ENCODE results near the gene OAT.
"Not testable (repeated sequence)": the region's sequence is repeated elsewhere in the genome, so short reads cannot be mapped to it uniquely, and the experiment has no call there.

OAT gene

DNA sequence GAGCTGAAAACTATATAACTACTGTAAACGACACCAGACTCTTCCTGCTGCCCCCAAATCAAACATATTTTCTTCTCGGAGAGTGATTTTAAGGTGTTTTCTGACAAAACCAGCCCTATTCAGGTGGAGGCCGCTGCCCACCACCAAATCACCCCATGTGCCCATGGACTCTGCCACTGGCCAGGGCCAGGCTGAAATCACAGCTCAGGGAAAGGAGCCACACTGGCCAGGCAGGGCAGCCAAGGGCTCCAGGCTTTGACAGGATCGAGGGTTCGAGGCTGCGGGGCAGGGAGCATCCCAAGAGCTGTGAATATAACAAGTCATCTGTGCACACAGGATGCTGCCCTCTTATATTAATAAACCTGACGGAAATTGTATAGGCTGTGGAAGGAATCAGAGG, 48.3 kb downstream of the OAT start:
- Histone ChIP-seq H3K4me3 (ENCODE audit: low read length) (no peak overlapping the region), H3K27me3 (ENCODE audit: insufficient read depth, low read length, poor library complexity) (no peaks in the 10 kb centered on the region), H3K36me3 (ENCODE audit: control insufficient read depth, insufficient read depth, low read length) (no peaks in the 10 kb centered on the region), H3K23ac (ENCODE audit: low read length) (no peak overlapping the region), H3K4me1 (ENCODE audit: control insufficient read depth, low read depth, low read length) (no peaks in the 10 kb centered on the region), H4K8ac (ENCODE audit: low read depth, low read length) (no peak overlapping the region), H3K56ac (ENCODE audit: low read length) (no peak overlapping the region), H3K4ac (ENCODE audit: low read depth, low read length) (no peak overlapping the region), H2BK5ac (ENCODE audit: low read length) (no peak overlapping the region), H4K5ac (ENCODE audit: low read length) (no peak overlapping the region), H2BK15ac (replicated peaks; ENCODE audit: low read depth) (no peak overlapping the region), H3K27ac (ENCODE audit: low read depth, low read length) (no peak overlapping the region), H3K79me2 (ENCODE audit: control insufficient read depth, insufficient read depth, low read length) (no peaks in the 10 kb centered on the region), H3K9ac (ENCODE audit: low read length) (no peak overlapping the region), H3K79me1 (ENCODE audit: low read length) (no peaks in the 10 kb centered on the region), H3K4me2 (ENCODE audit: low read length) (no peak overlapping the region), H2BK120ac (ENCODE audit: low read depth, low read length) (no peak overlapping the region), H3K18ac (ENCODE audit: low read length) (no peak overlapping the region), H2AK5ac (ENCODE audit: low read length) (no peak overlapping the region)
- WGBS (ENCODE audit: extremely low coverage, insufficient coverage, low lambda C conversion rate), result no CpG with 5 or more reads among the region's 7 CpGs
- DNase-seq, result no peak

DNA sequence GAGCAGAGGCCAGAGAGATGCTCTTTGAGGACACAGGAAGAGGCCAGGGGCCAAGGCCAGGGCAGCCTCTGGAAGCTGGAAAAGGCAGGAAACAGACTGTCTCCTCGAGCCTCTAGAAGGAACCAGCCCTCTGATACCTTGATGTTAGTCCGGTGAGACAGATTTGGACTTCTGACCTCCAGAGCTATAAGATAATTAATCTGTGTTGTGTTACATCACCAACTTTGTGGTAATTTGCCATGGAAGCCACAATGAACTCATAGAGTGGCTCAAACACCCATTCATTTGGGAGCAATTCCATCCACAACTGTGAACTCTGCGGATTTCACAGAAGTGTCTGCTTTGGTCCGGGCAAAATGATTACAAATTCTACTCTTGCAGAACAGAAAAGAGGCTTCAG, 48.7 kb downstream of the OAT start:
- no peak overlapping the region for H4K8ac ChIP-seq (ENCODE audit: low read depth, low read length)
- no peak overlapping the region for H2BK5ac ChIP-seq (ENCODE audit: low read length)
- H2BK120ac ChIP-seq (ENCODE audit: low read depth, low read length), result no peak overlapping the region
- H3K4ac ChIP-seq (ENCODE audit: low read depth, low read length), result no peak overlapping the region
- no peak overlapping the region for H2AK5ac ChIP-seq (ENCODE audit: low read length)
- H3K27me3 ChIP-seq (ENCODE audit: insufficient read depth, low read length, poor library complexity), result no peaks in the 10 kb centered on the region
- H3K9ac ChIP-seq (ENCODE audit: low read length), result no peak overlapping the region
- no peak overlapping the region for H3K56ac ChIP-seq (ENCODE audit: low read length)
- H4K5ac ChIP-seq (ENCODE audit: low read length), result no peak overlapping the region
- H3K4me2 ChIP-seq (ENCODE audit: low read length), result no peak overlapping the region
- H3K79me2 ChIP-seq (ENCODE audit: control insufficient read depth, insufficient read depth, low read length), result no peaks in the 10 kb centered on the region
- H3K23ac ChIP-seq (ENCODE audit: low read length), result no peak overlapping the region
- no peak for DNase-seq
- H3K36me3 ChIP-seq (ENCODE audit: control insufficient read depth, insufficient read depth, low read length), result no peaks in the 10 kb centered on the region
- H3K79me1 ChIP-seq (ENCODE audit: low read length), result no peaks in the 10 kb centered on the region
- no CpG with 5 or more reads among the region's 4 CpGs for WGBS (ENCODE audit: extremely low coverage, insufficient coverage, low lambda C conversion rate)
- no peak overlapping the region for H3K27ac ChIP-seq (ENCODE audit: low read depth, low read length)
- H2BK15ac ChIP-seq (replicated peaks; ENCODE audit: low read depth), result no peak overlapping the region
- H3K18ac ChIP-seq (ENCODE audit: low read length), result no peak overlapping the region
- no peak overlapping the region for H3K4me3 ChIP-seq (ENCODE audit: low read length)
- H3K4me1 ChIP-seq (ENCODE audit: control insufficient read depth, low read depth, low read length), result no peaks in the 10 kb centered on the region

DNA sequence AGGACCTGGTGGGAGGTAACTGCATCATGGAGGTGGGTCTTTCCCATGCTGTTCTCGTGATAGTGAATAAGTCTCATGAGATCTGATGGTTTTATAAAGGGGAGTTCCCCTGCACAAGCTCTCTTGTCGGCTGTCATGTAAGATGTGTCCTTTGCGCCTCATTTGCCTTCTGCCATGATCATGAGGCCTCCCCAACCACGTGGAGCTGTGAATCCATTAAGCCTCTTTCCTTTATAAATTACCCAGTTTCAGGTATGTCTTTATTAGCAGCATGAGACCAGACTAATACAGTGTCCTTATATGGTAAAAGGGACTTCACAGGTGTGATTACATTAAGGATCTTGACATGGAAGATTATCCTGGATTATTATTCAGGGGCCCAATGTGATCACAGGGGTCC, 49.2 kb downstream of the OAT start:
- WGBS (ENCODE audit: extremely low coverage, insufficient coverage, low lambda C conversion rate), result no CpG with 5 or more reads among the region's 4 CpGs
- H4K5ac ChIP-seq (ENCODE audit: low read length), result not testable (repeated sequence)

DNA sequence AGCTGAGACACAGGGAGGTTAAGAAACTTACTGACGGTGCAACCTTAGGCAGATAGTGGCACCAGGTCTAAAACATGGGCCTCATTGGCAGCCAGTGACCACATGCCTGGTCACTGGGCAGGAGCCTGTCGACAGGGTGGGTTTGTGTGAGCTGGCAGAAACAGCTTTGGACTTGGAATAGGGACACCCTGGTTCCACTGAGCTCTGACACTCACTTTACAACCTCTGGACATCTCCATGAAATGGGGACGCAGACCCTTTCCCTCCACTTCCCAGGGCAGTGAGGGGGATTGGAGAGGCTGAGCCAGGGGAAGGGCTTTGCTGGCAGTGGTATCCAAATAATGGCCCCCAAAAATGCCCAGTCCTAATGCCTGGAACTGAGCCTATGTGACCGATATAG, 49.7 kb downstream of the OAT start:
- Histone ChIP-seq H3K4me3 (ENCODE audit: low read length) (no peak overlapping the region), H3K36me3 (ENCODE audit: control insufficient read depth, insufficient read depth, low read length) (no peaks in the 10 kb centered on the region), H3K27me3 (ENCODE audit: insufficient read depth, low read length, poor library complexity) (no peaks in the 10 kb centered on the region), H3K56ac (ENCODE audit: low read length) (no peak overlapping the region), H3K79me1 (ENCODE audit: low read length) (no peaks in the 10 kb centered on the region), H3K4me1 (ENCODE audit: control insufficient read depth, low read depth, low read length) (no peaks in the 10 kb centered on the region), H3K9ac (ENCODE audit: low read length) (no peak overlapping the region), H2BK120ac (ENCODE audit: low read depth, low read length) (no peak overlapping the region), H4K5ac (ENCODE audit: low read length) (no peak overlapping the region), H3K18ac (ENCODE audit: low read length) (no peak overlapping the region), H3K79me2 (ENCODE audit: control insufficient read depth, insufficient read depth, low read length) (no peaks in the 10 kb centered on the region), H3K27ac (ENCODE audit: low read depth, low read length) (no peak overlapping the region), H3K4me2 (ENCODE audit: low read length) (no peak overlapping the region), H3K4ac (ENCODE audit: low read depth, low read length) (no peak overlapping the region), H4K8ac (ENCODE audit: low read depth, low read length) (no peak overlapping the region), H2BK15ac (replicated peaks; ENCODE audit: low read depth) (no peak overlapping the region), H2AK5ac (ENCODE audit: low read length) (no peak overlapping the region), H3K23ac (ENCODE audit: low read length) (no peak overlapping the region), H2BK5ac (ENCODE audit: low read length) (no peak overlapping the region)
- whole genome bisulfite sequencing (ENCODE audit: extremely low coverage, insufficient coverage, low lambda C conversion rate), result no CpG with 5 or more reads among the region's 4 CpGs
- DNase-seq, result no peak

More for the DNA sequence above, 49.2 kb downstream of the OAT start:
- H3K4me3 ChIP-seq (ENCODE audit: low read length); H3K4ac ChIP-seq (ENCODE audit: low read depth, low read length); H3K18ac ChIP-seq (ENCODE audit: low read length); H3K27ac ChIP-seq (ENCODE audit: low read depth, low read length); H3K9ac ChIP-seq (ENCODE audit: low read length); H3K56ac ChIP-seq (ENCODE audit: low read length); H3K36me3 ChIP-seq (ENCODE audit: control insufficient read depth, insufficient read depth, low read length); H2BK120ac ChIP-seq (ENCODE audit: low read depth, low read length); H3K4me2 ChIP-seq (ENCODE audit: low read length); H3K23ac ChIP-seq (ENCODE audit: low read length); H3K79me2 ChIP-seq (ENCODE audit: control insufficient read depth, insufficient read depth, low read length); H2BK5ac ChIP-seq (ENCODE audit: low read length); H3K79me1 ChIP-seq (ENCODE audit: low read length); H3K27me3 ChIP-seq (ENCODE audit: insufficient read depth, low read length, poor library complexity); H3K4me1 ChIP-seq (ENCODE audit: control insufficient read depth, low read depth, low read length); H2AK5ac ChIP-seq (ENCODE audit: low read length); H4K8ac ChIP-seq (ENCODE audit: low read depth, low read length); DNase-seq; H2BK15ac ChIP-seq (replicated peaks; ENCODE audit: low read depth): not testable (repeated sequence)

DNA sequence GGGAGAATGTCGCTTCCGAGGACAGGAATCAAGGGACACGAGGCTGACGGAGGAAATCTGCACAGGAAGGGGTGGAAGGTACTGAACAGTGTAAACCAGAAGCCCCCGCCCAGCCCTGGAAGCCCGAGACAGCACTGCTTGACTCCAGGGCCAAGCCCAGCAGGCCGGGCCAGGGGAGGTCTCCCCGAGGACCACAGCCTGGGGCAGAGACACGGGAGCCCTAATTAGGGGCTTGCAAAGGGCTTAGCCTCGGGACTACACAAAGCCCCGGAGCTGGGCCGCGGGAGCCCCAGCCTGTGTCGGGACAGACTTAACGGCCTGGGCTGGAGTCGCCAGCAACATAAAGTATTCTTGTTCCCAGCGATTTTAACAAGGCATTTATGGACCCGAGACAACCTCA, 50.8 kb downstream of the OAT start:
- Histone ChIP-seq H4K8ac (ENCODE audit: low read depth, low read length) (no peak overlapping the region), H3K4me1 (ENCODE audit: control insufficient read depth, low read depth, low read length) (no peaks in the 10 kb centered on the region), H2BK120ac (ENCODE audit: low read depth, low read length) (no peak overlapping the region), H3K18ac (ENCODE audit: low read length) (no peak overlapping the region), H3K56ac (ENCODE audit: low read length) (no peak overlapping the region), H3K4me3 (ENCODE audit: low read length) (no peak overlapping the region), H3K23ac (ENCODE audit: low read length) (no peak overlapping the region), H3K4ac (ENCODE audit: low read depth, low read length) (no peak overlapping the region), H3K79me1 (ENCODE audit: low read length) (no peaks in the 10 kb centered on the region), H2BK5ac (ENCODE audit: low read length) (no peak overlapping the region), H2AK5ac (ENCODE audit: low read length) (no peak overlapping the region), H4K5ac (ENCODE audit: low read length) (no peak overlapping the region), H2BK15ac (replicated peaks; ENCODE audit: low read depth) (no peak overlapping the region), H3K79me2 (ENCODE audit: control insufficient read depth, insufficient read depth, low read length) (no peaks in the 10 kb centered on the region), H3K9ac (ENCODE audit: low read length) (no peak overlapping the region), H3K36me3 (ENCODE audit: control insufficient read depth, insufficient read depth, low read length) (no peaks in the 10 kb centered on the region), H3K27ac (ENCODE audit: low read depth, low read length) (no peak overlapping the region), H3K4me2 (ENCODE audit: low read length) (no peak overlapping the region), H3K27me3 (ENCODE audit: insufficient read depth, low read length, poor library complexity) (no peaks in the 10 kb centered on the region)
- WGBS (ENCODE audit: extremely low coverage, insufficient coverage, low lambda C conversion rate), result no CpG with 5 or more reads among the region's 18 CpGs
- no peak for DNase-seq

DNA sequence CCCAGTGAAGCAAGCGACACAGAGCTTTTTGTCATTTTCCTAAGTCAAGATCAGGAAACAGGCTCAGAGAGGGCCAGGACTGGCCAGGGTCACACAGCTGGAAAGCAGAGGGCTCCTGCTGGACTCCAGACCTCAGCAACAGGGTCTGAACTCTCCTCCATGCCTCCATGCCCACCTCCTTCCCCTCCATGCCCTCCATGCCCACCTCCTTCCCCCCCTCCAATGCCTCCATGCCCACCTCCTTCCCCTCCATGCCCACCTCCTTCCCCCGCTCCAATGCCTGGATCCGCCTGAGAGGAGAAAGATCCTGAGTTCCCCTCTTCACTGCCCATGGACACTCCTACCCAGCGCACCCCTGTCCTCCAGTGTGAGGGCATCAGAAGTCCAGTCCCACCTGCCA, 51.3 kb downstream of the OAT start:
- Histone ChIP-seq H2BK120ac (ENCODE audit: low read depth, low read length) (no peak overlapping the region), H3K4me3 (ENCODE audit: low read length) (no peak overlapping the region), H4K8ac (ENCODE audit: low read depth, low read length) (no peak overlapping the region)

More for the DNA sequence above, 51.3 kb downstream of the OAT start:
- H3K27me3 ChIP-seq (ENCODE audit: insufficient read depth, low read length, poor library complexity), result no peaks in the 10 kb centered on the region
- no peak overlapping the region for H3K9ac ChIP-seq (ENCODE audit: low read length)
- no peak for DNase-seq
- no peak overlapping the region for H2BK15ac ChIP-seq (replicated peaks; ENCODE audit: low read depth)
- no CpG with 5 or more reads among the region's 4 CpGs for WGBS (ENCODE audit: extremely low coverage, insufficient coverage, low lambda C conversion rate)
- H3K18ac ChIP-seq (ENCODE audit: low read length), result no peak overlapping the region
- no peaks in the 10 kb centered on the region for H3K36me3 ChIP-seq (ENCODE audit: control insufficient read depth, insufficient read depth, low read length)
- no peak overlapping the region for H3K4ac ChIP-seq (ENCODE audit: low read depth, low read length)
- H3K27ac ChIP-seq (ENCODE audit: low read depth, low read length), result no peak overlapping the region
- H3K4me2 ChIP-seq (ENCODE audit: low read length), result no peak overlapping the region
- H3K23ac ChIP-seq (ENCODE audit: low read length), result no peak overlapping the region
- H4K5ac ChIP-seq (ENCODE audit: low read length), result no peak overlapping the region
- no peaks in the 10 kb centered on the region for H3K79me1 ChIP-seq (ENCODE audit: low read length)
- no peak overlapping the region for H2AK5ac ChIP-seq (ENCODE audit: low read length)
- H3K4me1 ChIP-seq (ENCODE audit: control insufficient read depth, low read depth, low read length), result peaks cover 2% of the 10 kb centered on the region
- no peaks in the 10 kb centered on the region for H3K79me2 ChIP-seq (ENCODE audit: control insufficient read depth, insufficient read depth, low read length)
- H3K56ac ChIP-seq (ENCODE audit: low read length), result no peak overlapping the region
- no peak overlapping the region for H2BK5ac ChIP-seq (ENCODE audit: low read length)
